Thyroid gland (tissue), 4 donors: ENCODE data around the gene OR13G1. TPM values are rescaled to one million over a fixed set of nuclear protein-coding genes. Genes with fewer than 3 reads are reported as not detected.
"Not testable (repeated sequence)": the region's sequence is repeated elsewhere in the genome, so short reads cannot be mapped to it uniquely, and the experiment has no call there.

Experiments used
- DNase-seq, 2 donors: peaks; one replicate each; pipeline ENCODE4 v3.0.0-alpha.2; 2019
- H3K27ac ChIP-seq, 3 donors: fragments of 200-600 bp; sonication (generic); 1 replicate in 2 of 3; 2 replicates in 1 of 3; pipeline ENCODE4 v1.5.1; 2016 to 2019; ENCODE audit warnings: mild to moderate bottlenecking in 1 of 3, moderate library complexity in 1 of 3
- H3K27me3 ChIP-seq: fragments of 200-600 bp; sonication (generic); one replicate; pipeline ENCODE4 v1.5.1; 2019
- H3K36me3 ChIP-seq, 2 donors: fragments of 200-600 bp; sonication (generic); one replicate each; pipeline ENCODE4 v1.5.1; 2016 to 2019
- H3K4me1 ChIP-seq, 2 donors: fragments of 200-600 bp; sonication (generic); one replicate each; pipeline ENCODE4 v1.5.1; 2017 to 2019
- H3K4me3 ChIP-seq, 3 donors: fragments of 200-600 bp; sonication (generic); replicated peaks in 1 of 3; 1 replicate in 2 of 3; 2 replicates in 1 of 3; pipeline ENCODE4 v1.5.1; 2016; ENCODE audit warnings: mild to moderate bottlenecking in 1 of 3
- H3K9me3 ChIP-seq: fragments of 200-600 bp; sonication (generic); one replicate; pipeline ENCODE4 v1.5.1; 2017
- CTCF ChIP-seq, 6 experiments: fragments of 200-600 bp in 3 of 6; fragments of 450-650 bp in 3 of 6; sonication (generic) in 3 of 6; IDR thresholded peaks; one replicate each; pipeline ENCODE4 v1.5.1; 2016 to 2019; ENCODE audit warnings: antibody characterized with exemption in 6 of 6, mild to moderate bottlenecking in 2 of 6, inconsistent platforms in 1 of 6, moderate library complexity in 1 of 6
- POLR2A ChIP-seq, 2 donors: fragments of 450-650 bp; IDR thresholded peaks; one replicate each; pipeline ENCODE4 v1.6.1; 2017; ENCODE audit warnings: antibody characterized with exemption in 2 of 2, mild to moderate bottlenecking in 2 of 2, moderate library complexity in 1 of 2
- WGBS, 2 donors: methylation state at CpG; one replicate each; pipeline ENCODE4 v1.1.5; 2017; 5-methylcytosine and 5-hydroxymethylcytosine counted together
- intact Hi-C: fragments of 100-400 bp; cut with DNase I; formaldehyde crosslinking; loops from one replicate; pipeline ENCODE4 v1.15.1; 2023
- total RNA-seq, 4 donors: library from RNA; depleted of rRNA; stranded (reverse); fragments of >200 nt; gene quantifications; one replicate each; pipeline ENCODE4 v1.2.3, GENCODE V29; 2016

OR13G1 gene
- not detected for total RNA-seq

- no peaks in the 10 kb centered on the region for H3K27me3 ChIP-seq
- intact Hi-C loops, result no loop called here
- DNase-seq, result no peak
- H3K4me3 ChIP-seq, result no peak within 1 kb of the TSS
- H3K4me1 ChIP-seq, result no peaks in the 10 kb centered on the region
- 79 to 81% methylated on average over 1 of the region's 1 CpG for WGBS, 2 donors
- H3K27ac ChIP-seq, result no peak within 1 kb of the TSS
- no peak for TF ChIP-seq CTCF (IDR thresholded peaks at IDR 0.05)
- no peak for TF ChIP-seq POLR2A (IDR thresholded peaks at IDR 0.05)
- H3K9me3 ChIP-seq, result no peaks in the 10 kb centered on the region
- no peaks in the 10 kb centered on the region for H3K36me3 ChIP-seq
Observed at GRCh38 chr1:247679639-247680038, at the start of gene OR13G1. Gene OR13G1 (minus strand): TSS chr1:247679739. CDS start chr1:247673041, 6,698 bp downstream.

- H3K27me3 ChIP-seq, result no peaks in the 10 kb centered on the region
- intact Hi-C loops, result no loop called here
- H3K9me3 ChIP-seq, result no peaks in the 10 kb centered on the region
- no peaks in the 10 kb centered on the region for H3K36me3 ChIP-seq
- H3K27ac ChIP-seq, result no peak overlapping the region
- H3K4me3 ChIP-seq, result no peak overlapping the region
- TF ChIP-seq POLR2A (IDR thresholded peaks at IDR 0.05), result no peak
- TF ChIP-seq CTCF (IDR thresholded peaks at IDR 0.05), result no peak
- 94 to 96% methylated on average over 4 of the region's 4 CpGs for WGBS, 2 donors
- H3K4me1 ChIP-seq, result no peaks in the 10 kb centered on the region
- no peak for DNase-seq
Observed at GRCh38 chr1:247721222-247721621, 41.7 kb upstream of the OR13G1 start.

GRCh38 chr1:247716546-247716945, 37.0 kb upstream of the OR13G1 start, which contains the start of gene OR6F1:
Gene OR6F1 (minus strand): TSS chr1:247716646. CDS start chr1:247712755, 3,891 bp downstream.
- no peaks in the 10 kb centered on the region for H3K9me3 ChIP-seq
- intact Hi-C loops, result no loop called here
- no peaks in the 10 kb centered on the region for H3K4me1 ChIP-seq
- TF ChIP-seq CTCF (IDR thresholded peaks at IDR 0.05), result no peak
- TF ChIP-seq POLR2A (IDR thresholded peaks at IDR 0.05), result no peak
- no peak within 1 kb of the TSS for H3K4me3 ChIP-seq
- DNase-seq, result no peak
- no peaks in the 10 kb centered on the region for H3K36me3 ChIP-seq
- no peaks in the 10 kb centered on the region for H3K27me3 ChIP-seq
- WGBS, 2 donors, result 84 to 87% methylated on average over 3 of the region's 3 CpGs
- H3K27ac ChIP-seq, result no peak within 1 kb of the TSS

- no peak for DNase-seq
- intact Hi-C loops, result no loop called here
- H3K36me3 ChIP-seq, result no peaks in the 10 kb centered on the region
- no peak overlapping the region for H3K27ac ChIP-seq
- 90 to 96% methylated on average over 7 of the region's 7 CpGs for WGBS, 2 donors
- no peaks in the 10 kb centered on the region for H3K27me3 ChIP-seq
- H3K4me3 ChIP-seq, result no peak overlapping the region
- no peaks in the 10 kb centered on the region for H3K4me1 ChIP-seq
- no peaks in the 10 kb centered on the region for H3K9me3 ChIP-seq
- TF ChIP-seq CTCF (IDR thresholded peaks at IDR 0.05) (no peak), POLR2A (IDR thresholded peaks at IDR 0.05) (no peak)
Observed at GRCh38 chr1:247713753-247714152, 34.2 kb upstream of the OR13G1 start.

- DNase-seq, H3K4me1 ChIP-seq, H3K36me3 ChIP-seq, intact Hi-C loops, H3K27ac ChIP-seq, H3K4me3 ChIP-seq, H3K9me3 ChIP-seq, H3K27me3 ChIP-seq: not testable (repeated sequence)
- 95 to 96% methylated on average over 8 of the region's 8 CpGs for WGBS, 2 donors
Observed at GRCh38 chr1:247710681-247711080, 31.1 kb upstream of the OR13G1 start.

- 75 to 83% methylated on average over 1 of the region's 1 CpG for WGBS, 2 donors
Observed at GRCh38 chr1:247701338-247701737, 21.8 kb upstream of the OR13G1 start.

More at GRCh38 chr1:247701338-247701737, 21.8 kb upstream of the OR13G1 start:
- no peak for TF ChIP-seq POLR2A (IDR thresholded peaks at IDR 0.05)
- no peak for TF ChIP-seq CTCF (IDR thresholded peaks at IDR 0.05)
- Histone ChIP-seq H3K4me3 (no peak overlapping the region), H3K9me3 (no peaks in the 10 kb centered on the region), H3K36me3 (no peaks in the 10 kb centered on the region), H3K27ac (no peak overlapping the region), H3K27me3 (no peaks in the 10 kb centered on the region), H3K4me1 (no peaks in the 10 kb centered on the region)
- no peak for DNase-seq
- intact Hi-C loops, result no loop called here
